ENCODE data around the gene CUL4B. TPM values are rescaled to one million over a fixed set of nuclear protein-coding genes. Genes with fewer than 3 reads are reported as not detected.
"Not testable (repeated sequence)": the region's sequence is repeated elsewhere in the genome, so short reads cannot be mapped to it uniquely, and the experiment has no call there.

Gene CUL4B
- total RNA-seq, result 10 to 100 TPM; 19.1 to 19.6 TPM

- H3K36me3 ChIP-seq, result no peaks in the 10 kb centered on the region
Observed at GRCh38 chrX:120560842-120561633, at the start of gene CUL4B. Gene CUL4B (minus strand): TSS chrX:120560962. CDS start chrX:120560638, 324 bp downstream.

GRCh38 chrX:120604361-120604782 is 43.6 kb upstream of the CUL4B start:
- DNase-seq (ENCODE audit: low spot score), result no peak
- H3K4me1 ChIP-seq, result no peaks in the 10 kb centered on the region
- H3K9me3 ChIP-seq, result no peaks in the 10 kb centered on the region
- H3K27ac ChIP-seq, result peak overlapping the region; percentile 78 to 85
- no peak for TF ChIP-seq CTCF (IDR thresholded peaks at IDR 0.05)
- H3K27me3 ChIP-seq, result no peaks in the 10 kb centered on the region
- peak overlapping the region; percentile 52 to 55 for H3K4me3 ChIP-seq
- H3K36me3 ChIP-seq, result no peaks in the 10 kb centered on the region

More at GRCh38 chrX:120560842-120561633, at the start of gene CUL4B:
- Histone ChIP-seq H3K4me3 (peak within 1 kb of the TSS; percentile 58 to 63), H3K9me3 (no peaks in the 10 kb centered on the region), H3K27me3 (no peaks in the 10 kb centered on the region), H3K4me1 (peaks cover 0 to 7% of the 10 kb centered on the region in 2 donors), H3K27ac (peak within 1 kb of the TSS; percentile 96 to 98)
- DNase-seq (ENCODE audit: low spot score), result peak; percentile 95
- no peak for TF ChIP-seq CTCF (IDR thresholded peaks at IDR 0.05)

GRCh38 chrX:120603707-120604360 is 43.1 kb upstream of the CUL4B start, which contains the start of gene MCTS1:
Gene MCTS1 (plus strand): TSS chrX:120604101. CDS start chrX:120604237, 136 bp downstream.
- peak; percentile 85 for DNase-seq (ENCODE audit: low spot score)
- H3K9me3 ChIP-seq, result no peaks in the 10 kb centered on the region
- no peaks in the 10 kb centered on the region for H3K4me1 ChIP-seq
- no peaks in the 10 kb centered on the region for H3K36me3 ChIP-seq
- no peak for TF ChIP-seq CTCF (IDR thresholded peaks at IDR 0.05)
- peak within 1 kb of the TSS; percentile 78 to 85 for H3K27ac ChIP-seq
- no peaks in the 10 kb centered on the region for H3K27me3 ChIP-seq
- peak within 1 kb of the TSS; percentile 52 to 55 for H3K4me3 ChIP-seq

- Histone ChIP-seq H3K4me3 (no peak overlapping the region), H3K36me3 (no peaks in the 10 kb centered on the region), H3K9me3 (no peaks in the 10 kb centered on the region), H3K27me3 (no peaks in the 10 kb centered on the region), H3K4me1 (no peaks in the 10 kb centered on the region), H3K27ac (no peak overlapping the region)
- no peak for TF ChIP-seq CTCF (IDR thresholded peaks at IDR 0.05)
- DNase-seq (ENCODE audit: low spot score), result no peak
Observed at GRCh38 chrX:120585702-120586101, 24.9 kb upstream of the CUL4B start.

- no peaks in the 10 kb centered on the region for H3K4me1 ChIP-seq
- no peaks in the 10 kb centered on the region for H3K36me3 ChIP-seq
- no peak for TF ChIP-seq CTCF (IDR thresholded peaks at IDR 0.05)
- no peak for DNase-seq (ENCODE audit: low spot score)
- no peak overlapping the region for H3K4me3 ChIP-seq
- H3K27me3 ChIP-seq, result no peaks in the 10 kb centered on the region
- H3K27ac ChIP-seq, result no peak overlapping the region
- H3K9me3 ChIP-seq, result no peaks in the 10 kb centered on the region
Observed at GRCh38 chrX:120575379-120576114, 14.8 kb upstream of the CUL4B start.

GRCh38 chrX:120573806-120574205 is 13.0 kb upstream of the CUL4B start:
- H3K9me3 ChIP-seq; H3K27ac ChIP-seq; H3K27me3 ChIP-seq; H3K4me1 ChIP-seq; H3K4me3 ChIP-seq; H3K36me3 ChIP-seq; DNase-seq (ENCODE audit: low spot score): not testable (repeated sequence)

Data from right atrium auricular region (tissue), 2 donors.